CMK (cell line): Measurements from ENCODE around the gene ZNF213.
A peak's percentile ranks its signal among the peaks of the same experiment; 100 is the strongest.
"Not testable (repeated sequence)": the region's sequence is repeated elsewhere in the genome, so short reads cannot be mapped to it uniquely, and the experiment has no call there.

Experiments used
- DNase-seq: peaks from one replicate; pipeline ENCODE4 v3.0.0-alpha.2; 2010; ENCODE audit warnings: low read depth

Gene ZNF213

DNA sequence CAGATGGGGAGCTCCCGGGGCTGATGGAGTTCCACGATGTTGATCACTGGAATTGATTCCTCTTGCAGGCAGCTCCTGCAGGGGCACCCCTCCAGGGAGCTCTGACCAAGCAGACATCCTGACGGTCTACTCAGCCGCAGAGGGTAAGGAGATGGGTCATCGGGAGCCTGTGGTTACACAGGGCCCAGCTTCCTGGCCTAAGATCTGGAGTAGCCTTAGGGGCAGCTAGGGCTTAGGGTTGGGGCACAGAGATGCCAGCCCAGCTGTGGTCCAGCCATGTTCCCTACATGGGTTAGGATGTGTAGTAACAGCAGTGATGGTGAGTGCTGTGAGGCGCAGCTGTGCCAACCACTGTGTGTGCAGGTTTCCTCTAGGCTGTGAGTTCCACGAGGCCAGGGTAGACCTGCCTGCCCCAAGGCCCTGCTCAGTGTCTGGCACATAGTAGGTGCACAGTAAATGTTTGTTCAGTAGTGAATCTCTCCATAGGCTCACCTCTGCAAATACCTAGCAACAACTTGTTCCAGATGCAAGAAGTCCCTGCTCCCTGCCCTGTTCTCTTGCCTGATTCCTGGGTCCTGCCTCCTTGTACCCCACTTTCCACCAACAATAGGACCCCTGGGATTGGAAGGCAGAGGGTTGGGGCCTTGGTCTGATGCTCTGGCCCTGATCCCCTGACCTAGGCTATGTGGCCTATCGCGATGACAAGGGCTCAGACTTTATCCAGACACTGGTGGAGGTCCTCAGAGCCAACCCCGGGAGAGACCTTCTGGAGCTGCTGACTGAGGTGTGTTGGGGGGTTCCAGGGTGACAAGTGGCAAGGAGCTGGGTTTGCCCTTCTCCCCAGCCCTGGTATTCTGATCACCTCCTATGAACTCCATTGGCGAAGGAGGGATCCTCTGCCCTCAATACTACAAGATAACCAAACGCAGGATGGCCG, 13.7 kb downstream of the ZNF213 start:
- DNase-seq: no peak

- no peak for DNase-seq
Observed at GRCh38 chr16:3149193-3149530, 14.3 kb downstream of the ZNF213 start.

GRCh38 chr16:3149630-3150345, 15.0 kb downstream of the ZNF213 start:
- DNase-seq: peak; percentile 73

GRCh38 chr16:3150346-3151218, 15.8 kb downstream of the ZNF213 start:
- DNase-seq: peak; percentile 93

- no peak for DNase-seq
Observed at GRCh38 chr16:3152027-3152276, 17.1 kb downstream of the ZNF213 start.

DNA sequence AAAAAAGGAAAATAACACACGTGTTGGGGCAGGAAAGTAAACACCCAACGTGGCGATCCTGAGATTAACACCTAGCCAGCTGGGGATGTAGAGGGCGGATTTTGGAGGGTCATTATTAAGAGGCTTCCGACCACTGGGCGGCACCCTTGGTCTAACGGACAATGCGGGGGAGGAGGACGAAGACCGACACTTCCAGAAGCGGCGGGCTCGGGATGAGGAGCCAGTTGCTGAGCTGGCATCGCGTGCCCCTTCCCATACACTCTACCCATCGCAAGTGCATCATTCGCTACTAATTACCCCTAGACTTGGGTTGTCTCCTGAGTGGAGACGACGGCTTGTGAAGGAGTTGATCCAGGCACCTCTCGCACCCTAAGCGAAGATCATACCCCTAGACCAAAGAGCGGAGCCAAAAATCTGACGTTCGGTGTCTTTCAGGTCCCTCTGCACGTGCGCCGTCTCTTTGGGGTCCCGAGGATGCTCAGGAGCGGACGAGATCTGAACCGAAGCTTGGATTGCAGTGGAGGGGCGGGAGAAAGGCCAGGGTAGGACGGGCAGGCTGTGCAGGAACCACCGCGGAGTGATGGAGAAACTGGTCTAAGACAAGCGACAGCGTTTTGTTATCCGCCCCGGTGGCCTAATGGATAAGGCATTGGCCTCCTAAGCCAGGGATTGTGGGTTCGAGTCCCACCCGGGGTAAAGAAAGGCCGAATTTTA, 17.6 kb downstream of the ZNF213 start:
- peak; percentile 84 for DNase-seq

DNA sequence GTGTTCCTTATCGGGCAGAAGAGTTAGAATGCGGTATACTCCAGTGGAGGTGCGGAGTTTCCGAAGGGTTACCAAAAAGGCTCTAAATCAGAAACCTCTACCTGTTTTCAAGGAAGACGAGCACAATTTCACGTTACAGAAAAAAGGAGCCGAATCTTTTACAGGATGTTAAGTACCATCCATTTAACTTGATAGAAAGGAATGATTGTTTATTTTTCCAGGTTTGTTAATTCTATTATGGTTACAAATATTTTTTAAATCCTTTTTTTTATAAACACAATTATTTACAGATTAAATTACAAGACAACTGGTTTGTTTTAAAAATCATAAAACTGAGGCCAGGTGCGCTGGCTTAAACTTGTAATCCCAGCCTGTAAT, 18.2 kb downstream of the ZNF213 start:
- DNase-seq: no peak

DNA sequence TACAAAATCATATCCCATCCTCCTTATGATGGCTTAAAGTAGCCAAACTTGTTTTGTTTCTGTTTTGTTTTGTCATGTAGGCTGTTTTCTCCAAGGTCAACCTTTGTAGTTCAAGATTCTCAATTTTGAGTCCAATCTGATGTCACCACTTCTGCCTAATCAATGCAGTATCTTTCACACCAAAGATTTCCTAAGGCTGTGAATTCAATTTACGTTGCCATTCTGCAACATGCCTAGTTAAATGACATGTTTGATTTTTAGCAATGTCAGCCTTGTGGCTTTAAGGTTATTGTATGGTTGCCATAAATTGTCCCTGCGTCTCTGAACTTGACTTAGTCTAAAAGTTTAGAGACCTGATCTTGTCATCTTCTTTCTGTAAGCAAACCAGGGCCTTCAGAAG, 20.4 kb downstream of the ZNF213 start:
- no peak for DNase-seq

- no peak for DNase-seq
Observed at GRCh38 chr16:3155972-3156371, 21.1 kb downstream of the ZNF213 start.

DNA sequence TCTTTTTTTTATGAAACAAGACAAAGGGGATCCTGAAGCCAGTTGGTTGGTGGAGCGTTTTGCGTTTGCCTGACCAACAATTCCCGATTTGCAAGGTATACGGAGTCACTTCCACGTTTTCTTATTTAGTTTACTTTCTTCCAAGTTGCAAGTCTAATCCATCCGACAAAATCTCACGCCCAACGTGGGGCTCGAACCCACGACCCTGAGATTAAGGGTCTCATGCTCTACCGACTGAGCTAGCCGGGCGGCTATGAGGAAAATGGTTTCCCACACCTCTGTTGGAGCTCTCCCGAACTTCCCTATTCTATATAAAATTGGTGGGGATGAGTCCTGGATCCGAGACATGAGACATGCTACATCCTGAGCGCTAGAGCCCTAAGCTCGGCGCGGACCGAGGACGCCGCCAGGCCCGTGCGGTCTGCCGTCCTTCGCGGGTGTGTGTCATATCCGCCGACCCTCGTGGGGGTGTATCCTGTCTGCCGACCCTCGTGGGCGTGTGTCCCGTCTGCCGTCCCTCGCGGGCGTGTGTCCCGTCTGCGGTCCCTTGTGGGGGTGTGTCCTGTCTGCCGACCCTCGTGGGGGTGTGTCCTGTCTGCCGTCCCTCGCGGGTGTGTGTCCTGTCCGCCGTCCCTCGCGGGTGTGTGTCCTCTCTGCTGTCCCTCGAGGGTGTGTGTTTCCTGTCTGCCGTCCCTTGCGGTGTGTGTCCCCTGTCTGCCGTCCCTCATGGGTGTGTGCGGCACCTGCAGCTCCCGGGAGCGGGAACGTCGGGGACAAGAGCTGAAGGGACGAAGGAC, 22.6 kb downstream of the ZNF213 start:
- DNase-seq: peak; percentile 85

DNA sequence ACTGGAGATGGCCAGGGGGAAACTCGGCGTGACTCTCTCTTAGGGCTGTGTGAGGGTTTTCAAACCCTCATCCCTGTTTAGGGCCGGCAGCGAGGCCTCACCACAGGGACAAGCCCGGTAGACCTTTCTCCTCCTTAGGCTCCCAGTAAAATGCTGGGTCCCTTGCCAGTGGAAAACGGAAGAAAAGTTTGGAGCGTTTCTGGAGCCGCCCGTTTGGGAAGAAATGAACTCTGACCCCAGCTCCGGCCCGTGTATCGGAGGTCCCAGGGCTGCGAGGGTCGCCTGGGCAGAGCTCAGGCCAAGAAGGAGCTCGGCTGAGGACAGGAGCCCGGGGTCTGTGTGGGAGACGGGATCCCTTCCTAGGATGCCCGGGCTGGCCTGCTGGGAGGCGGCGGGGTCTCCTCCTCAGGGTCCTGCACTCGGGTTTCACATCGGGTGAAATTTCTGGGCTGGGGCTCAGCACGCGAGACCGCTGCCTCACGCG, 23.2 kb downstream of the ZNF213 start:
- DNase-seq: no peak

- peak; percentile 77 for DNase-seq
Observed at GRCh38 chr16:3158510-3159314, 23.9 kb downstream of the ZNF213 start.

DNA sequence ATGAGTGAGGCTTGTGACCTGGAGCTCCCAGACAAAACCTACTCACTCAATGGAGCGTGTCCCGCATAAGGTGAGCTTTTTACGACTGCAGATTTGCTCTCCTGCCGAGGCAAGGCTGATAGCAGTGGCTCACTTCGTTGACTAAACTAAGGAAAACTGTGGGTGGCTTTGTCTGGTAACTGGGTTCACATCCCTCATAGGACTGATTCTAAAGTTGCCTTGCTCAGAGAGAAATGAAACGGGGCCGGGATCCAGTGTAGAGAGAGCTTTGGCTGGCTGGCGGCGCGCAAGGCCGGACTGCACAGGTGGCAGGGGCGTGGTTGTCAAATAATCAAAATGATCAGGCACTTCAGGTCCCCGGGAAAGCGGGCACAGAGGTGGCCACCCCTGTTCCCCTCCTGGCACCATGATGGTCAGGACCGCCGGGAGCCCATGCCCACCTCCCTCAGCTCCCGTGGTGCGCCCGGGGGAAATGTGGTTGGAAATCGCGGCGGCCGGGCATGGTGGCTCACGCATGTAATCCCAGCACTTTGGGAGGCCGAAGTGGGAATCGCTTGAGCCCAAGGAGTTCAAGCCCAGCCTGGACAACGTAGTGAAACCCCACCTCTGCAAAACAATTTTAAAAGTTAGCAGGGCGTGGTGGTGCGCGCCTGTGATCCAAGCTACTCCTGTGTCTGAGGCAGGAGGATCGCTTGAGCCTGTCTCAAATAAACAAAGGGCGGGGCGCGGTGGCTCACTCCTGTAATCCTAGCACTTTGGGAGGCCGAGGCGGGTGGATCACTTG, 26.6 kb downstream of the ZNF213 start:
- no peak for DNase-seq

DNA sequence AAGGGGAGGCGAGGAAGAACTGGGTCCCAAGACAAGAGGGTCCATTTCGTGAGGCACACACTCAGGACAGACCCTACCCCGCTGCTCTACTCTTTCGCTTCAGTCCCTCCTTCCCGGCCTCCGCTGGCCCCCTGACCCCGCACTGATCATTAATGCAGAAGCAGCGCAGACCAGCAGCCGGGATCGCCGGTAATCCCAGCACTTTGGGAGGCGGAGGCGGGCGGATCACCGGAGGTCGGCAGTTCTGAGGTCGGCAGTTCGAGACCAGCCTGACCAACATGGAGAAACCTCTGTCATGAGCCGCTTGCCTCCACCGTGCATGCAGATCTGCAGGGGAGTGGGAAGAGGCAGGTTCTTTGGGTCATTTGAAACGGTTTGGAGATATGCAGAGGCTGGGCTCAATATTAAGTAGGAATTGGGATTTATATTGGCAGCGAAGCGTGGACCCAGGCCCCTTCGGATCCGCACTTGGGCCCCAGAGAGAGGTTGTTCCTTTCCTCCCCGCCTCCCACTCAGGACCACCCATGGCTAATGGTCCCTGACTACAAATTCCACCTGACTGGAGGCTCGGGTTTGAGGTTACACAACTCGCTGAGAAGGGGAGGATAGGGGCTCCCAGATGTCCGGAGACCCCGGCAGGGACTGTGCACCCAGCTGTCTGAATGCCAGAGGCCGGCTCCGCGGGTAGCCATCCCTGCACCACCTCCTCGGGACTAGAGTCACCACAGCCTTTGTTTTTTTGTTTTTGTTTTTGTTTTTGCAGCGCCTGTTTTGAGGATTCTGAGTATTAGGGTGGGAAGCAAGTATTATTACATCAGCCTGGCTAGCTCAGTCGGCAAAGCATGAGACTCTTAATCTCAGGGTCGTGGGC, 29.5 kb downstream of the ZNF213 start:
- DNase-seq: no peak

- DNase-seq: no peak
Observed at GRCh38 chr16:3165111-3165822, 30.4 kb downstream of the ZNF213 start.

DNA sequence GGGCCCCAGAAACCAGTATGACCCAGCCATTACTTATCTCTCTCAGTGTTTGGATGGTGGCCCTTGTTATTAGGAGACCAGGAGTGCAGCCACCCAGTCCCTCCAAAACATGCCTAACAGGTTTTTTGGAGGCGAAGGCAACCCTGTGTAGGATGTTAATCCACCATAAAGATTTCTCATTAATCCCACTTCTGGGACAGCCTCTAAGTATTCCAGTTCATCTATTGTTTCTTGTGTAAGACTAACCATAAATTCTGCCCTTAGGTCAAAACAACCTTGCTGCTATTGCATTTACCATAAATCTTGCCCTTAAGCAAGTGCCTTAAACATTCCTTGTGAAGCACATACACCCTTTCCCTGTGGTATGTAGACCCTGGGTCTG, 31.7 kb downstream of the ZNF213 start:
- no peak for DNase-seq

DNA sequence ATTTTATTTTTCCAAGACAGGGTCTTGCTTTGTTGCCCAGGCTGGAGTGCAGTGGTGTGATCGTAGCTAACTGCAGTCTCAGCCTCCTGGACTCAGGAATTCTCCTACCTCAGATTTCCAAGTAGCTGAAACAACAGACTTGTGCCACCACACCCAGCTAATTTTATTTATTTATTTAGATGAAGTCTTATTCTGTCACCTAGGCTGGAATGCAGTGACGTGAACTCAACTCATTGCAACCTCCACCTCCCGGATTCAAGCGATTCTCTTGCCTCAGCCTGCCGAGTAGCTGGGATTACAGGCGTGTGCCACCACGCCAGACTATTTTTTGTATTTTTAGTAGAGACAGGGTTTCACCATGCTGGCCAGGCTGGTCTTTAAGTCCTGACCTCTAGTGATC, 33.9 kb downstream of the ZNF213 start:
- DNase-seq: not testable (repeated sequence)
